ENCODE measurements around the gene TBL3. TPM values are rescaled to one million over a fixed set of nuclear protein-coding genes. Genes with fewer than 3 reads are reported as not detected.

Gene TBL3
- polyA plus RNA-seq, 1 donor from 2014 or later: 21.4 TPM

GRCh38 chr16:2028146-2028545, 56.3 kb downstream of the TBL3 start:
- Histone ChIP-seq H3K27ac (ENCODE audit: low read length) (no peak overlapping the region), H3K4me2 (ENCODE audit: low read length) (no peak overlapping the region), H3K4me3 (ENCODE audit: low read length) (peak overlapping the region; percentile 63), H3K9me3 (ENCODE audit: low read length) (no peaks in the 10 kb centered on the region), H3F3A (ENCODE audit: insufficient read depth, low read length, poor library complexity, severe bottlenecking) (no peaks in the 10 kb centered on the region), H3K9me2 (ENCODE audit: insufficient read depth, low read length) (no peaks in the 10 kb centered on the region), H3K27me3 (ENCODE audit: insufficient read depth, low read depth, low read length) (peaks cover 24% of the 10 kb centered on the region), H3K79me2 (replicated peaks; ENCODE audit: insufficient read depth, low read length) (no peaks in the 10 kb centered on the region), H3K36me3 (ENCODE audit: insufficient read depth, low read length) (no peaks in the 10 kb centered on the region), H2AFZ (ENCODE audit: low read depth, low read length) (no peak overlapping the region), H3K9ac (ENCODE audit: low read length) (no peak overlapping the region), H4K20me1 (ENCODE audit: insufficient read depth) (no peaks in the 10 kb centered on the region)
- TF ChIP-seq EP300 (conservative IDR thresholded peaks at IDR 0.05; ENCODE audit: poor library complexity, severe bottlenecking): no peak
- no peak for TF ChIP-seq REST (IDR thresholded peaks at IDR 0.05; ENCODE audit: borderline replicate concordance)
- TF ChIP-seq EZH2 (IDR thresholded peaks at IDR 0.05; ENCODE audit: borderline replicate concordance, insufficient read depth, low read length, poor library complexity, severe bottlenecking): no peak
- no peak for TF ChIP-seq CTCF (IDR thresholded peaks at IDR 0.05; ENCODE audit: poor library complexity, severe bottlenecking)
- TF ChIP-seq POLR2AphosphoS5 (IDR thresholded peaks at IDR 0.05): no peak
- no peak for TF ChIP-seq SMC3 (conservative IDR thresholded peaks at IDR 0.05; ENCODE audit: poor library complexity)
- no peak for TF ChIP-seq TAF1 (IDR thresholded peaks at IDR 0.05; ENCODE audit: low read depth)
- no peak for TF ChIP-seq MXI1 (conservative IDR thresholded peaks at IDR 0.05; ENCODE audit: poor library complexity, severe bottlenecking)
- no peak for TF ChIP-seq RAD21 (conservative IDR thresholded peaks at IDR 0.05)

GRCh38 chr16:2028620-2029220, 56.9 kb downstream of the TBL3 start:
- Histone ChIP-seq H3K4me3 (ENCODE audit: low read length) (no peak overlapping the region), H3F3A (ENCODE audit: insufficient read depth, low read length, poor library complexity, severe bottlenecking) (no peaks in the 10 kb centered on the region), H3K36me3 (ENCODE audit: insufficient read depth, low read length) (no peaks in the 10 kb centered on the region), H2AFZ (ENCODE audit: low read depth, low read length) (no peak overlapping the region), H3K27me3 (ENCODE audit: insufficient read depth, low read depth, low read length) (peaks cover 24% of the 10 kb centered on the region), H3K79me2 (replicated peaks; ENCODE audit: insufficient read depth, low read length) (no peaks in the 10 kb centered on the region), H3K9me2 (ENCODE audit: insufficient read depth, low read length) (no peaks in the 10 kb centered on the region), H3K9ac (ENCODE audit: low read length) (no peak overlapping the region), H3K27ac (ENCODE audit: low read length) (no peak overlapping the region), H3K9me3 (ENCODE audit: low read length) (no peaks in the 10 kb centered on the region), H4K20me1 (ENCODE audit: insufficient read depth) (no peaks in the 10 kb centered on the region), H3K4me2 (ENCODE audit: low read length) (no peak overlapping the region)
- TF ChIP-seq CTCF (IDR thresholded peaks at IDR 0.05; ENCODE audit: poor library complexity, severe bottlenecking) (no peak), RAD21 (conservative IDR thresholded peaks at IDR 0.05) (no peak), POLR2AphosphoS5 (IDR thresholded peaks at IDR 0.05) (no peak), REST (IDR thresholded peaks at IDR 0.05; ENCODE audit: borderline replicate concordance) (no peak), EP300 (conservative IDR thresholded peaks at IDR 0.05; ENCODE audit: poor library complexity, severe bottlenecking) (no peak)

Measured in neural cell (in vitro differentiated cells).